GM13976 (cell line): ENCODE results near the gene CYCS.

Source experiments
- DNase-seq: peaks from one replicate; pipeline ENCODE4 v3.0.0; 2012; ENCODE audit warnings: low spot score
- in situ Hi-C: fragments of 300-500 bp; cut with MboI; formaldehyde crosslinking; loops from one replicate; pipeline ENCODE4 v1.12.0; 2022; ENCODE audit warnings: low sequenced_read_pairs, mixed read lengths, inconsistent platforms; ENCODE audit not compliant: unreplicated experiment
- TF ChIP-seq, protein P1 (sequence below): IDR thresholded peaks from 2 replicates; pipeline ENCODE4 v1.5.1; 2012; ENCODE audit warnings: borderline replicate concordance, mild to moderate bottlenecking; ENCODE audit not compliant: insufficient read depth; ENCODE audit errors: extremely low read depth, missing control alignments, control extremely low read depth

The CYCS gene

DNA sequence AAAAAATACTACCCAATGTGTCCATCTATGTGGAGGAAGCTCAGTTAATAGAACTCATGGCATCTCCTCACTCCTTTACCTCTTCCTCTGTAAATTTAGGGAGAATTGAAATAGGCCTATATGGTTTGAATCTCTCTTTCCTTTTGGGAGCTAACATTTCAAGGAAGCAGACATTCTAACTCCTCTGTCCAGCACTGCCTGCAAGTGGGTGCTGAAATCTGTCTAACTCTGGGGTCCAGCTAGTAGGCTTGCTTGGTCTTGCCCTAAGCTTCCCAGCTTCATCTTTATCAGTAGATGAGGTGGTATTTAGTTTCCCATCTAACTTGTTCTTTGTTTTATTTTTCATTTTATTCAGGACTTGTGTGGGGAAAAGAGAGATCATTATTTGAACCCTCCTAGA, 23.2 kb downstream of the CYCS start:
- no peak for DNase-seq
- in situ Hi-C loops, result no loop called here
- TF ChIP-seq, protein P1, sequence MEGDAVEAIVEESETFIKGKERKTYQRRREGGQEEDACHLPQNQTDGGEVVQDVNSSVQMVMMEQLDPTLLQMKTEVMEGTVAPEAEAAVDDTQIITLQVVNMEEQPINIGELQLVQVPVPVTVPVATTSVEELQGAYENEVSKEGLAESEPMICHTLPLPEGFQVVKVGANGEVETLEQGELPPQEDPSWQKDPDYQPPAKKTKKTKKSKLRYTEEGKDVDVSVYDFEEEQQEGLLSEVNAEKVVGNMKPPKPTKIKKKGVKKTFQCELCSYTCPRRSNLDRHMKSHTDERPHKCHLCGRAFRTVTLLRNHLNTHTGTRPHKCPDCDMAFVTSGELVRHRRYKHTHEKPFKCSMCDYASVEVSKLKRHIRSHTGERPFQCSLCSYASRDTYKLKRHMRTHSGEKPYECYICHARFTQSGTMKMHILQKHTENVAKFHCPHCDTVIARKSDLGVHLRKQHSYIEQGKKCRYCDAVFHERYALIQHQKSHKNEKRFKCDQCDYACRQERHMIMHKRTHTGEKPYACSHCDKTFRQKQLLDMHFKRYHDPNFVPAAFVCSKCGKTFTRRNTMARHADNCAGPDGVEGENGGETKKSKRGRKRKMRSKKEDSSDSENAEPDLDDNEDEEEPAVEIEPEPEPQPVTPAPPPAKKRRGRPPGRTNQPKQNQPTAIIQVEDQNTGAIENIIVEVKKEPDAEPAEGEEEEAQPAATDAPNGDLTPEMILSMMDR, result no peak

DNA sequence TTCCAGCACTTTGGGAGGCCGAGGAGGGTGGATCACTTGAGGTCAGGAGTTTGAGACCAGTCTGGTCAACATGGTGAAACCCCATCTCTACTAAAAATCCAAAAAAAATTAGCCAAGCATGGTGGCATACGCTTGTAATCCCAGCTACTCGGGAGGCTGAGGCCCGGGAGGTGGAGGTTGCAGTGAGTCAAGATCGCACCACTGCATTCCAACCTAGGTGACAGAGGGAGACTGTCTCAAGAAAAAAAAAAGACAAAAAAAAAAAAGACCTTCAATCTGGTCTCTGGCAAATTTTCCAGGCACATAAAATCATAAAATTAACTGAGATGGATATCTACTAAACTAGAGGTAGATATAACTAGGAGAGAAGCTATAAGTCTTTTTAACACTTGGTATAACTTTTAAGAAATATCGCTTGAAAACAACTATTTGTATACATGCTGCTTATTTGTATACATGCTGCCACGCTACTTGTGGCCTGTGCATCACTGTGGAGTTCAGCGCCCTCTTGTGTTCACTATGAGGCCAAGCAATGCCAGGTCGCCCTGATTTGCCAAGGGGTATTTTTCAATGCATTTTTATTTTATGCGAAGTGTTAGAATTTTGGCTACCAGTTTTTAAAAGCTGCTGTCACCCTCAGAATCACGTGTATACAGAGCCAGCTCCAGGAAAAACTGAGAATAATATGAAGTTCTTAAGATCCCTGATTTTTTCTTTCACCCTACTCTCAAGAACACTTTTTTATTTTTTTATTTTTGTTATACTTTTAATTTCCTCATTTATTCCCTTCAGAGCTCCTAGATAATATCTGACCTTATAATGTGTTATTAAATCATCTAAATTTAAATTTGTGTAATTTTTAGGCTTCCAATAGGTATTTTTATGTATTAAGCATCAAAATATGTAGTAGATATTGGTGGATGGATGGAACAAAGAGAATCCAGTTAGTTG, 26.7 kb downstream of the CYCS start:
- peak; percentile 77 for DNase-seq
- in situ Hi-C loops, result loop anchor here (25.0 kb wide), 2 partner anchors 686 to 786 kb away; no protein-coding TSS in a partner anchor

DNA sequence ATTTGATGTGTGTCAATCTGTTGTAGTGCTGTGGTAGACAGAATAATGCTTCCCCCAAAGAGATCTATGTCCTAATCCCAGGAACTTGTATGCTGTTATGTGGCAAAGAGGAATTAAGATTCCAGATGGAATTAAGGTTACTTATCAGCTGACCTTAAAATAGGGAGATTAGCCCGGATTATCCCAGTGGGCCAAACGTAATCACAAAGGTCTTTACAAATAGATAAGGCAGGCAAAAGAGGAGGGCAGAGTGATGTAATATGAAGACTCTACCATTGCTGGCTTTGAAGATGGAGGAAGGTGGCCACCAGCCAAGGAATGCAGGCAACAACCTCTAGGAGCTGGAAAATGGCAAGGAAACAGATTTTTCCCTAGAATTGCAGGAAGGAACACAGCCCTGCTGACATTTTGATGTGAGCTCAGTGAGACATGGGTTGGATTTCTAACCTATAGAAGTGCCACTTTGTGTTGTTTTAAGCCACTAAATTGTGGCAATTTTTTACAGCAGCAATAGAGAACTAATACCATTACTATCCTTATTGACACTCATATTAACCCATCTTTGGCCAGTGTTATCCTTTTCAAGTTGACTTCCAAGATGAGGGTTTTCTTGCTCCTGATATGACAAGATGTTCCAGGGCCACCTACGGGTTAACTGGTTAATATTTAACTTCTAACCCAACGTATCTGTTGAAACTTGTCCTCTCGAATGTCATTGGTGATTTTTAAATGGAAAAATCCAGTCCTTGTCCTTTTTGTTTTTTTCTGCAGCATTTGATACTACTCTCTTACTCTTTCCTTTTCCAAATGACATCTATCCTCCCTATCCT, 29.3 kb downstream of the CYCS start:
- in situ Hi-C loops, result loop anchor here (25.0 kb wide), 2 partner anchors 683 to 783 kb away; no protein-coding TSS in a partner anchor
- TF ChIP-seq, protein P1, result no peak
- DNase-seq, result no peak

More for the DNA sequence above, 26.7 kb downstream of the CYCS start:
- TF ChIP-seq, protein P1, result peak; percentile 87

DNA sequence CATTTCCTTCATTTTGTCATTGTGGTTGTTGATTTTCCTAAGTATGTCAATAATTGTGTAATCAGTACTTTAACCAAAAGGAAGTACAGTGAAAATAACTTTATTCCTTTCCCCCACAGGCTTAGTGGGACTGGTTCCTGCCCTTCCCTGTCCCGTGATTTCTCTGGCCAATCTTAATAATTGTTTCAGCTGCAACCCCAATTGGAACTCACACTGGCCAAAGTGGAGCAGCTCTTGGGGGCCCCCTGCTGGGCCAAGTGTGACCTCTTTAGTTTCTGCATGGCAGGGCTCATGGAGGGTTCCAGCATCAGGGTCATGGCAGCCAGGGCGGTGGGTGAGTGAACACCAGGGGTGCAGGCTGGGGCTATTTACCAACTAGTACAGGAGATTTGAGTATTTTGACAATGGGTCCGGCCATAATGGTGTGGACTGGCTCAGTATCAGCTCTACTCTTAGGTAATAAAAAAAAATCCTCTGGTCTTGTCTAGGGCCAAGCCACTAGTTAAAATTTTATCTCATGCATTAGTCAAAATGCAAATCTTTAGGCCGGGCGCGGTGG, 31.7 kb downstream of the CYCS start:
- in situ Hi-C loops, result loop anchor here (5.0 to 25.0 kb wide), 3 partner anchors 276 to 781 kb away; no protein-coding TSS in a partner anchor
- DNase-seq, result peak; percentile 83
- TF ChIP-seq, protein P1, result peak; percentile 69

DNA sequence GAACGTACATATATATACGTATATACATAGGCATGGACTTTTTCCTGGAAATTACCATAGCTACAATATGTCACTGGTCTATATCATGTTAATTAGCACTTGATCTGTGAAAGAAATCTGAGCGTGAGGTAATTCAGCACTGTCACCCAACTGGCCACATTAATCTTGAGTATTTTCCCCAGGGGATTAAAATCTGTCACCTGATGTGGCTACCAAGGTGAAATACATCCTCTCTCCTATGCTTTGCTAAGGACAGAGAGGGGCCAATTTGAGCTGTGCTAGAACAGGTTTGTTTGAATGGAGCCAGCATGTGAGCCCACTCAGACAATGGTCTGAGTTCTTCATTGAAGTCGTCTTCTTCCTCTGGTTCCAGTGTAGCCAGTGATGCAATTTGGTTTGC, 33.3 kb downstream of the CYCS start:
- in situ Hi-C loops, result loop anchor here (5.0 to 25.0 kb wide), 3 partner anchors 274 to 779 kb away; no protein-coding TSS in a partner anchor
- TF ChIP-seq, protein P1, result no peak
- DNase-seq, result no peak

DNA sequence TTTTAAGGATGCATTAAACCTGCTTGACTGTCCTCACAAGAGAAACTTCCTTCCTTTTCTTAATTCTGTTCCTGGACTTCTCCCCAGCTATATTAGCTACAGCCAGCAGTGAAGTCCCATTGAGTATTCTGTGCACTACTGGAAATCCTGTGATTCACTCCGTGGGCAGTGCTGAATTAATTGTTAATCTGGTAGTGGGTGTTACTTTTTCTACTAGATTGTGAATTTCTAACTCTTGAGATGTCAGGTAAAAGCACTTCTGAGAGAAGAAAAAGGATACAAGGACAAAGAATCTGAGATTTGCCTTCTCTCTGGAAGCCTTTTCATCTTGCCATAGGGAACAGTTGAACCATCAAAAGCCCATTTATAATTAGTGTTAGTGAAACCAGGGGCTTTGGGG, 33.9 kb downstream of the CYCS start:
- in situ Hi-C loops, result loop anchor here (5.0 to 25.0 kb wide), 3 partner anchors 274 to 779 kb away; no protein-coding TSS in a partner anchor
- TF ChIP-seq, protein P1, result no peak
- DNase-seq, result no peak
